ENCODE measurements around the gene MFSD12.

Gene MFSD12

DNA sequence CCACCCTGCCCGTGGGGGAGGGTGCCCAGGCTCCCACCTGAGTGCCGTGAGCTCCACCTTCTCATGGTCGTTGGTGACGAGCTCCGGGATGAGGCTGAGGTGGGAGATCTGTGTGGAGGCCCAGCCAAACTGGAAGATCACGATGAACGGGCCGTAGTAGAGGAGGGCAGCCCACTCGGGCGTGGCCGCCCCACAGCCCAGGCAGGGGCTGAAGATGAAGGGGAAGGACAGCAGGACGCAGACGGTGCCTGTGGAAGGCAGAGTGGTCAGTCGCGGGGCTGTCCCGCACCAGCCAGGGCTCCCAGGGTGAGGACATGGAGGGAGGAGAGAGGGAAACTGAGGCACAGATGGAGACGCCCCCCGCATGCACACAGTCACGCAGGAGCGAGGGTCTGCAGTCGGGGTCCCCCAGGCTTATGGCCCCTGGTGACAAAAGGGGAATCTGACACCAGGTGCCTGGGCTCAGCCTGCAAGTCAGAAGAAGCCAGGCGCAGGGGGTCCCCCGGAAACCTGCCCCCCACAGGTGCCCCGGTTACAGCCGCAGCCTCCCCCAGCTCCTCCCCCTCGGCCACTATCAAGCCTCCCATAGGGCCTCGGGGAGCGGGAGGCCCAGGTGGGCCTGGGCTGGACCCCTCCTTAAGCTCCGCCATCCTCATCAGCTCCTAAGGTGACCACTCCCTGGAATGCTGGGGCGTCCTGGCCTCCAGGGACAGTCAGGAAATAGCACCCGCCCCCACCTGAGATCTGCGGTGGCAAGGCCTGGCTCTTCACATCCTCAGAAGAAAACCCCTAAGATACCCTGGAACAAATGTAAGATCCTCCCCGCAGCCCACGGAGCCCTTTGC is 6.2 kb downstream of the MFSD12 start:
- peaks cover 8% of the 10 kb centered on the region for H3K4me1 ChIP-seq (ENCODE audit: control insufficient read depth, insufficient read depth, low read length)
- no peaks in the 10 kb centered on the region for H3K9me3 ChIP-seq (replicated peaks; ENCODE audit: low read length)
- H3K9ac ChIP-seq (ENCODE audit: low read depth, low read length) = no peak overlapping the region
- no peaks in the 10 kb centered on the region for H3K27me3 ChIP-seq (ENCODE audit: control insufficient read depth, insufficient read depth, low read length)
- no peak overlapping the region for H3K4me2 ChIP-seq (ENCODE audit: low read length)
- H3K4me3 ChIP-seq (ENCODE audit: low read length) = no peak overlapping the region
- peaks cover 11% of the 10 kb centered on the region for H3K36me3 ChIP-seq (ENCODE audit: insufficient read depth, low read length)

DNA sequence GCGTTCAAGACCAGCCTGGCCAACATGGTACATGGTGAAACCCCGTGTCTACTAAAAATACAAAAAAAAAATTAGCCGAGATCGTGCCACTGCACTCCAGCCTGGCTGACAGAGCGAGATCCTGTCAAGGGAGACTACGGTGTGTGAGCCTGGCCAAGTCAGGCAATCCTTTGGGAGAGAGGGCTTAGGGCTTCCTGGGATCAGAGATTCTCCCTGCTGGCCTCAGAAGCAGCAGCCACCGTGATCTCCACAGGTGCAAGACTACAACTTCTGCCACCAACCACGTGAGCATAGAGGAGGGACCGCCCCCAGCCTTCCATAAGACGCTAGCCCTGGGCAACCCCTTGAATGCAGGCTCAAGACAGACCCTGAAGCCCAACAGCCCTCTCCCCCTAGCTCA is 7.6 kb downstream of the MFSD12 start:
- Histone ChIP-seq H3K9ac (ENCODE audit: low read depth, low read length) (no peak overlapping the region), H3K4me2 (ENCODE audit: low read length) (no peak overlapping the region), H3K9me3 (replicated peaks; ENCODE audit: low read length) (no peaks in the 10 kb centered on the region), H3K4me1 (ENCODE audit: control insufficient read depth, insufficient read depth, low read length) (no peaks in the 10 kb centered on the region), H3K27me3 (ENCODE audit: control insufficient read depth, insufficient read depth, low read length) (no peaks in the 10 kb centered on the region), H3K36me3 (ENCODE audit: insufficient read depth, low read length) (peaks cover 21% of the 10 kb centered on the region), H3K4me3 (ENCODE audit: low read length) (no peak overlapping the region)

DNA sequence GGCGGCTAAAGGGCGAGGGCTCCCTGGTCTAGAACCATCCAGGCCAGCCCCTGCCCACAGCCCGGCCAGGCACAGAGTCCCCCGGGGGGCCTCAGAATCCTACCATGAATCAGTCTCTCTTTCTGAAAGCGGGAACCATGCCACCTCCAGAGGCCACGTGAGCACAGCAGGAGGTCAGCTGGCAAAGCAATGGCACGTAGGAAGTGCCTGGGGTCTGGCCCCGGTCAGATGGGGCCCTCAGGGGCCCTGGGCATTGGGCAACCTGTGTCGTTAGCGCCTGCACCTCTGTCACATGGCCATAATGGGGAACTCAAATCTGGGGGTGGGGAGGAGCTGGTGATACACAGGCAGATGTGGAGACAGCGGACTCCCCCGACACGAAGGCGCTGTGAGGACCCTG is 8.8 kb downstream of the MFSD12 start:
- Histone ChIP-seq H3K9me3 (replicated peaks; ENCODE audit: low read length) (no peaks in the 10 kb centered on the region), H3K4me1 (ENCODE audit: control insufficient read depth, insufficient read depth, low read length) (no peaks in the 10 kb centered on the region), H3K4me2 (ENCODE audit: low read length) (no peak overlapping the region), H3K4me3 (ENCODE audit: low read length) (no peak overlapping the region), H3K27me3 (ENCODE audit: control insufficient read depth, insufficient read depth, low read length) (no peaks in the 10 kb centered on the region), H3K9ac (ENCODE audit: low read depth, low read length) (no peak overlapping the region), H3K36me3 (ENCODE audit: insufficient read depth, low read length) (peaks cover 21% of the 10 kb centered on the region)

DNA sequence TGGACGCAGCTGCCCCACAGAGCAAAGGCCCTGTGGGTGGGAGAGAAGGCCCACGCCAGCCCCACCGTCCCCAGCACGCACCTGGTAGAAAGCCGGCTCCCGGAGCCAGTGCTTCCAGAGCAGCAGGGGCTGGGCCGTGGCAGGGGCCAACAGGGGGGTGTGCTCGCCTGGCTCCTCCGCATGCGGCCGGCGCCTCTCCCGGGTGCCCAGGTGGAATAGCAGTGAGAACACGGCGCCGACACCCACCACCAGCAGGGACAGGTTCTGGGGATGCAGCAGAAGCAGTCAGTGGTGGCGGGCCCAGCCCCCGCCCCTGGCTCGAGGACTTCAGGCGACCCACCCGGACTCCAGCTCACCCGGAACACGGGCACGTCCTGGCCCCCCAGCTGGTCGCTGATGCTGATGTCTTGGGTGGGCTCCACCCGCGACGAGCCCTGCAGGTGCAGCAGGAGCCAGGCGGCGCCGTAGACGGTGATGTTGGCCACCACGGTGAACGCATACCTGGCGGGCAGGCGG is 9.6 kb downstream of the MFSD12 start:
- Histone ChIP-seq H3K4me3 (ENCODE audit: low read length) (no peak overlapping the region), H3K36me3 (ENCODE audit: insufficient read depth, low read length) (peaks cover 21% of the 10 kb centered on the region), H3K4me1 (ENCODE audit: control insufficient read depth, insufficient read depth, low read length) (no peaks in the 10 kb centered on the region), H3K27me3 (ENCODE audit: control insufficient read depth, insufficient read depth, low read length) (no peaks in the 10 kb centered on the region), H3K9ac (ENCODE audit: low read depth, low read length) (no peak overlapping the region), H3K9me3 (replicated peaks; ENCODE audit: low read length) (no peaks in the 10 kb centered on the region), H3K4me2 (ENCODE audit: low read length) (no peak overlapping the region)

DNA sequence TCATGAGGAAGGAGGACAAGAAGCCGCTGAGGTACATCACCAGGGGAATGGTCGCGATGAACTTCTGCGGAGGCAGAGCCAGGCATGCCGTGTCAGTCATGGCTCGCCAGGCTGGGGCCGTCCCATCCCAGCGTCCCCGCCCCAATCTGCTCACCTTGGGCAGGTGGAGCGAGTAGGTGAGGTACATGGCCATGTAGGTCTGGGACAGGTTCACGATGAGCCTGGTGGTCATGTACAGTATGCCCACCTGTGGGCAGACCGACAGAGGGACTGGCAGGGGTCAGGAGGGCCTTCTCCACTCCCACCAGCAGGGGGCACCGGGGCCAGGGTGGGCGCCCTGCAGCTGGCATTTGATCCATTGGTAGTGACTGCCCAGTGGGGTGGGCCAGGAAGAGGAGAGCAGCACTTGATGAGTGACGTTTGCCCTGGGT is 10.1 kb downstream of the MFSD12 start:
- peaks cover 21% of the 10 kb centered on the region for H3K36me3 ChIP-seq (ENCODE audit: insufficient read depth, low read length)
- H3K9ac ChIP-seq (ENCODE audit: low read depth, low read length) = no peak overlapping the region
- H3K9me3 ChIP-seq (replicated peaks; ENCODE audit: low read length) = no peaks in the 10 kb centered on the region
- H3K4me2 ChIP-seq (ENCODE audit: low read length) = no peak overlapping the region
- no peaks in the 10 kb centered on the region for H3K4me1 ChIP-seq (ENCODE audit: control insufficient read depth, insufficient read depth, low read length)
- H3K27me3 ChIP-seq (ENCODE audit: control insufficient read depth, insufficient read depth, low read length) = no peaks in the 10 kb centered on the region
- H3K4me3 ChIP-seq (ENCODE audit: low read length) = no peak overlapping the region

DNA sequence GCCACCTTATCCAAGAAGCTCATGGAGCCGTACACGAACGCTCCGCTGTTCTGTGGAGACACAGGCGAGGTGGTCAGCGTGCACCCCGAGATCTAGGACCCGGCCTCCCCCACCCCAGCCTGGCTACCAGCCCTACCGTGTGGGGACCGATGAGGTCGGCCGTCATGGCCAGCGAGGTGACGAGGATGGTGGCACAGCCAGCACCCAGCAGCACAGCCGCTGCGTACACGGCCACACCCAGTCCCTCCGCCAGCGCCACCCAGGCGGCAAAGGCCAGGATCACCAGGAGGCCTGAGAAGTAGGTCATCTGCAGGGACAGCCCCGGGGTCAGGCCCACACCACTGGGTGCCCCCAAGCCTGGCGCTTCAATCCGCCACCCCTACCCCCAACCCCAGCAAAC is 11.3 kb downstream of the MFSD12 start:
- Histone ChIP-seq H3K4me1 (ENCODE audit: control insufficient read depth, insufficient read depth, low read length) (no peaks in the 10 kb centered on the region), H3K27me3 (ENCODE audit: control insufficient read depth, insufficient read depth, low read length) (no peaks in the 10 kb centered on the region), H3K36me3 (ENCODE audit: insufficient read depth, low read length) (peaks cover 21% of the 10 kb centered on the region), H3K4me3 (ENCODE audit: low read length) (no peak overlapping the region), H3K9me3 (replicated peaks; ENCODE audit: low read length) (no peaks in the 10 kb centered on the region), H3K4me2 (ENCODE audit: low read length) (no peak overlapping the region), H3K9ac (ENCODE audit: low read depth, low read length) (no peak overlapping the region)

DNA sequence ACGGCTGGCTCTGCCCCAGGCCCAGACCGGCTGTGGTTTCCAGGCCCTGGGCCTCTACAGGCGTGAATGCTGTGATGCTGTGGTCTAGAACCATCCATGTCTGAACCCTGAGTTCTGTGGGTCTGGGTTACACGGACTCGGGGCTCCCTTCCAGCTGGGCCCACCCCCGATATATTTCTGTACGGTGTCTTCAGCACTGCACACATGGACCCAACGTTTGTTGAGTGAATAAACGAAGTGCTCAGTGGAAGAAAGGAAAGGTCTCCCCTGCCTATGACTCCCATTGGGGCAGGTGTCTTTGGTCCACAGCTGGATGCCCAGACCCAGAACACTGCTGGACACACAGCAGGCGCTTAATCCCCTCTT is 11.7 kb downstream of the MFSD12 start:
- H3K4me3 ChIP-seq (ENCODE audit: low read length) = no peak overlapping the region
- H3K27me3 ChIP-seq (ENCODE audit: control insufficient read depth, insufficient read depth, low read length) = no peaks in the 10 kb centered on the region
- no peak overlapping the region for H3K4me2 ChIP-seq (ENCODE audit: low read length)
- no peak overlapping the region for H3K9ac ChIP-seq (ENCODE audit: low read depth, low read length)
- H3K4me1 ChIP-seq (ENCODE audit: control insufficient read depth, insufficient read depth, low read length) = no peaks in the 10 kb centered on the region
- H3K9me3 ChIP-seq (replicated peaks; ENCODE audit: low read length) = no peaks in the 10 kb centered on the region
- H3K36me3 ChIP-seq (ENCODE audit: insufficient read depth, low read length) = peaks cover 21% of the 10 kb centered on the region

DNA sequence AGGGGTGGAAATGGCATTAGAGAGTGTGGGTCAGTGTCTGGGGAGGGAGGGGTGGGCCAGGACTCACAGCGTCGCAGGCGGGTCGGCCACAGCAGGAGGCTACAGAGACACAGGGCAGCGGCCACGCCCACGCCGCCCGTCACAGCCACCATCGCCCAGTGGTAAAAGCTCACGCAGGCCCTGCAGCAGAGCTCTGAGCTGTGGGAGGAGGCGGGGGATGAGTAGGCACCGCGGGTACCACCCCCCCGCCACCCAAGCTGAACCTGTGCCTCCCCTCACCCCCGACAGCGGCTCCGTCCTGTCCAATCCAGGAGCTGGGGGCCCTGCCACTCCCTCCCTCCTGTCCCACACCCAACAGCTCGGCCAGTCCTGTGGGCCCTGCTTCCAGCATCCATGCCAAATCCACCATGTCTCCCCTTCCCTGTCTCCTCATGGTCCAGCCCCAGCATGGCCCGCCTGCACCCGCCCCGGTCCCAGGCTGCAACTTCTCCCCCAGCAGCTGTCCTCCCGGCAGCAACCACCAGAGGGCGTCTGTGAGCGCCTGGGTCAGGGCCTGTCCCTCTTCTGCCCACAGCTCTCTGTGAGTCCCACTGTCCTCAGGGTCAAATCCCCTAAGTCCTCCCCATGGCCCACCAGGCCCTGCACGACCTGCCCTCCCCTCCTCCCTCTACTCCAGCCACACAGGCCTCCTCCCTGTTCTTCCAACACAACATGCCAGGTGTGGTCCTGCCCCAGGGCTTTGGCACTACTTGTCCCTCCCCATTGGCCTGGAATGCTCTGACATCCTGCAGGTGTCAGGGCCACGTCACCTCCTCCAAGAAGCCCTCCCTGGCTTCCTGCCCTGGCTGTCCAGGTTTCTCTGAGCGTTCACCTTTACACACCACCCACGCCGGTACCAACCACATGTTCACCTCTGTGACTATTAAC is 12.4 kb downstream of the MFSD12 start:
- Histone ChIP-seq H3K9ac (ENCODE audit: low read depth, low read length) (no peak overlapping the region), H3K4me2 (ENCODE audit: low read length) (no peak overlapping the region), H3K36me3 (ENCODE audit: insufficient read depth, low read length) (peaks cover 21% of the 10 kb centered on the region), H3K4me1 (ENCODE audit: control insufficient read depth, insufficient read depth, low read length) (no peaks in the 10 kb centered on the region), H3K4me3 (ENCODE audit: low read length) (no peak overlapping the region), H3K27me3 (ENCODE audit: control insufficient read depth, insufficient read depth, low read length) (no peaks in the 10 kb centered on the region), H3K9me3 (replicated peaks; ENCODE audit: low read length) (no peaks in the 10 kb centered on the region)

DNA sequence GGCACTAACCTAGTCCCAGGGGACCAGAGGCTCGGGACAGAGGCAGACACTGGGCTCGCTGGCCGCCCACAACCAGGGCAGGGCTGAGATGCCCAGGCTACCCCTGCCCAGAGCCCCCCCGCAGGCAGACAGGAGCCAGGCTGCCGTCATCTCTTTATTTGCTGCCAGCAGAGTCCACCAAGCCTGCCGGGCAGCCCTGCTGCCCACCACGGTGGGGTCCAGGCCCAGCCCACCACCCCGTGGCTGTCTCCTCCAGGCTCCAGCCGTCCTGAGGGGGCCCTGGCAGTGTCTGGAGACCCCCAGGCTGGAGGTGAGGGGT is 13.4 kb downstream of the MFSD12 start:
- no peaks in the 10 kb centered on the region for H3K27me3 ChIP-seq (ENCODE audit: control insufficient read depth, insufficient read depth, low read length)
- H3K4me3 ChIP-seq (ENCODE audit: low read length) = no peak overlapping the region
- H3K36me3 ChIP-seq (ENCODE audit: insufficient read depth, low read length) = peaks cover 25% of the 10 kb centered on the region
- H3K9me3 ChIP-seq (replicated peaks; ENCODE audit: low read length) = no peaks in the 10 kb centered on the region
- H3K4me2 ChIP-seq (ENCODE audit: low read length) = no peak overlapping the region
- H3K9ac ChIP-seq (ENCODE audit: low read depth, low read length) = no peak overlapping the region
- H3K4me1 ChIP-seq (ENCODE audit: control insufficient read depth, insufficient read depth, low read length) = no peaks in the 10 kb centered on the region

DNA sequence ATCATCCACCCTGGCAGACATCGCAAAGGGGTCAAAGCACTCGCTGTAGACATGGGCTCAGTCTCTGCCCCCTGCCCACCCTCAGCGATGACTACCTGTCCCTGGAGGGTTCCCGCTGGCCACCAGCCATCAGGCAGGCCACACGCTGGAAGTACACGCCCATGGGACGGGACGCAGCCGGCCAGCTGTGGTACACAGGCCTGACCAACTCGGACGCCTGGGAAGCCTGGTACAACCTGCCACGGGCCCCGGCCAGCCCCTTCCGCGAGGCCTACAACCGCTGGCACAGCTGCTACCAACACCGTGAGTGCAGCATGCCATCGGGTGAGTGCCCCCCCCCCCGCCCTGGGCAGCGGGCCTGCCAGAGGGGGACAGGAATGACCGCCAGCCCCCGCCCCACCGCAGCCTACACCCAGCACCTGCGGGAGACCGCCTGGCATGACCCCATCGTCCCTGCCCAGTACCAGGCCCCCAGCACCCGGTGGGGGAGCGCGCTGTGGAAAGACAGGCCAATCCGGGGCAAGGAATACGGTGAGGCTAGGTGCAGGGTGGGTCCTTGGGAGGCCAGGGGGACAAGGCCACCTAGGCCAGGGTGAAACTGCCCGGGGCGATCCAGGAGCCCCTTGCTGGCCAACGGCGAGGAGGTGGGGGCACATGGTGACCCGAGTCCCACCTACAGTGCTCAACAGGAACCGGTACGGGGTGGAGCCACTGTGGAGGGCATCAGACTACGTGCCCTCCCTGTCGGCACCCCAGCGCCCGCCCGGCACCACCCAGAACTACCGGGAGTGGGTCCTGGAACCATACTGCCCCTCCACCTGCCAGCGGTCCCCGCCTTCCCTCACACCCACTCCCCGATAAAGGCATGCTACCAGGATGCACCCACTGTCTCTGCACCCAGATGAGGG is 14.0 kb downstream of the MFSD12 start:
- Histone ChIP-seq H3K27me3 (ENCODE audit: control insufficient read depth, insufficient read depth, low read length) (no peaks in the 10 kb centered on the region), H3K36me3 (ENCODE audit: insufficient read depth, low read length) (peaks cover 23% of the 10 kb centered on the region)

DNA sequence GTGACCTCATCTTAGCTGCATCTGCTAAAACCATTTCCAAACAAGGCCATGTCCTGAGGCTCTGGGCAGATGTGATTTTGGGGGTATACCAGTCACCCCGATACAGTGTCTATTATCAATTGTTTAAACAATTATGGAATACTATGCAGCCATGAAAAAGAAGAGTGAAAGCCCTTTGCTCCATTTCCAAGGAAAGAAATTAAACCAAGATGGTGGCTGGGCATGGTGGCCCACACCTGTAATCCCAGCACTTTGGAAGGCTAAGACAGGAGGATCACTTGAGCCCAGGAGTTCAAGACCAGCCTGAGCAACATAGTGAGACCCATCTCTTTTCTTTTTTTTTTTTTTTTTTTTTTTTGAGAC is 17.6 kb downstream of the MFSD12 start:
- Histone ChIP-seq H3K4me2 (ENCODE audit: low read length) (no peak overlapping the region), H3K4me3 (ENCODE audit: low read length) (no peak overlapping the region), H3K9me3 (replicated peaks; ENCODE audit: low read length) (no peaks in the 10 kb centered on the region), H3K4me1 (ENCODE audit: control insufficient read depth, insufficient read depth, low read length) (peaks cover 5% of the 10 kb centered on the region), H3K36me3 (ENCODE audit: insufficient read depth, low read length) (peaks cover 16% of the 10 kb centered on the region), H3K27me3 (ENCODE audit: control insufficient read depth, insufficient read depth, low read length) (no peaks in the 10 kb centered on the region), H3K9ac (ENCODE audit: low read depth, low read length) (no peak overlapping the region)

More for the DNA sequence above, 14.0 kb downstream of the MFSD12 start:
- Histone ChIP-seq H3K4me2 (ENCODE audit: low read length) (no peak overlapping the region), H3K4me3 (ENCODE audit: low read length) (no peak overlapping the region), H3K9ac (ENCODE audit: low read depth, low read length) (no peak overlapping the region), H3K4me1 (ENCODE audit: control insufficient read depth, insufficient read depth, low read length) (no peaks in the 10 kb centered on the region), H3K9me3 (replicated peaks; ENCODE audit: low read length) (no peaks in the 10 kb centered on the region)

All from skeletal muscle satellite cell (primary cell).